Mesothelial cell of epicardium (in vitro differentiated cells): ENCODE data around the gene KCNJ6. TPM values are rescaled to one million over a fixed set of nuclear protein-coding genes. Genes with fewer than 3 reads are reported as not detected.

ENCODE experiments used
- DNase-seq, 2 experiments: peaks; one replicate each; pipeline ENCODE4 v3.0.0; 2021; ENCODE audit warnings: low spot score in 2 of 2; ENCODE audit not compliant: unreplicated experiment in 2 of 2
- H3K27ac Mint-ChIP-seq: 2 replicates; pipeline ENCODE4 v1.8.0; 2021; ENCODE audit warnings: mixed read lengths
- H3K27me3 Mint-ChIP-seq: 2 replicates; pipeline ENCODE4 v1.8.0; 2021; ENCODE audit warnings: low read depth, mixed read lengths
- H3K36me3 Mint-ChIP-seq: 2 replicates; pipeline ENCODE4 v1.8.0; 2021; ENCODE audit warnings: mixed read lengths
- H3K4me1 Mint-ChIP-seq: 2 replicates; pipeline ENCODE4 v1.8.0; 2021; ENCODE audit warnings: mixed read lengths
- H3K4me3 Mint-ChIP-seq: 2 replicates; pipeline ENCODE4 v1.8.0; 2021; ENCODE audit warnings: mild to moderate bottlenecking, moderate library complexity, mixed read lengths
- H3K9me3 Mint-ChIP-seq: 2 replicates; pipeline ENCODE4 v1.8.0; 2021; ENCODE audit warnings: mixed read lengths
- CTCF ChIP-seq: fragments of 200-600 bp; sonication (generic); IDR thresholded peaks from one replicate; pipeline ENCODE4 v1.5.0; 2021; ENCODE audit warnings: antibody characterized with exemption; ENCODE audit not compliant: unreplicated experiment
- total RNA-seq: library from RNA; stranded (reverse); gene quantifications from 3 replicates; pipeline ENCODE4 v1.2.1, GENCODE V29; 2021

Gene KCNJ6
- total RNA-seq, 1 donor from 2014 or later = 0.02 TPM

- TF ChIP-seq CTCF = no peak
- Mint-ChIP-seq H3K9me3 (no peaks in the 10 kb centered on the region), H3K27me3 (peaks cover 95% of the 10 kb centered on the region), H3K4me3 (peak overlapping the region; percentile 53), H3K27ac (no peak overlapping the region), H3K4me1 (peaks cover 13% of the 10 kb centered on the region), H3K36me3 (no peaks in the 10 kb centered on the region)
- DNase-seq = no peak
Measured at GRCh38 chr21:37915497-37915911, 753 bp downstream of the KCNJ6 start.

- peaks cover 91% of the 10 kb centered on the region for H3K27me3 Mint-ChIP-seq
- H3K36me3 Mint-ChIP-seq = no peaks in the 10 kb centered on the region
Measured at GRCh38 chr21:37912616-37913015, 3.6 kb downstream of the KCNJ6 start.

GRCh38 chr21:37909936-37910335, 6.3 kb downstream of the KCNJ6 start:
- no peak overlapping the region for H3K27ac Mint-ChIP-seq

More at GRCh38 chr21:37912616-37913015, 3.6 kb downstream of the KCNJ6 start:
- Mint-ChIP-seq H3K4me1 (peaks cover 13% of the 10 kb centered on the region), H3K27ac (no peak overlapping the region), H3K4me3 (no peak overlapping the region), H3K9me3 (no peaks in the 10 kb centered on the region)
- DNase-seq = no peak
- no peak for TF ChIP-seq CTCF

GRCh38 chr21:37908691-37909090, 7.6 kb downstream of the KCNJ6 start:
- H3K27me3 Mint-ChIP-seq = peaks cover 82% of the 10 kb centered on the region
- H3K36me3 Mint-ChIP-seq = no peaks in the 10 kb centered on the region
- no peak for DNase-seq
- no peak overlapping the region for H3K4me3 Mint-ChIP-seq
- no peak for TF ChIP-seq CTCF
- no peaks in the 10 kb centered on the region for H3K9me3 Mint-ChIP-seq
- H3K4me1 Mint-ChIP-seq = no peaks in the 10 kb centered on the region
- H3K27ac Mint-ChIP-seq = no peak overlapping the region

More at GRCh38 chr21:37909936-37910335, 6.3 kb downstream of the KCNJ6 start:
- no peak for DNase-seq
- Mint-ChIP-seq H3K4me3 (no peak overlapping the region), H3K4me1 (peaks cover 3% of the 10 kb centered on the region), H3K9me3 (no peaks in the 10 kb centered on the region), H3K27me3 (peaks cover 87% of the 10 kb centered on the region), H3K36me3 (no peaks in the 10 kb centered on the region)
- TF ChIP-seq CTCF = no peak

GRCh38 chr21:37907076-37907475, 9.2 kb downstream of the KCNJ6 start:
- TF ChIP-seq CTCF = no peak
- no peak overlapping the region for H3K4me3 Mint-ChIP-seq
- no peaks in the 10 kb centered on the region for H3K36me3 Mint-ChIP-seq
- peaks cover 80% of the 10 kb centered on the region for H3K27me3 Mint-ChIP-seq
- DNase-seq = no peak
- H3K9me3 Mint-ChIP-seq = no peaks in the 10 kb centered on the region
- H3K27ac Mint-ChIP-seq = no peak overlapping the region
- no peaks in the 10 kb centered on the region for H3K4me1 Mint-ChIP-seq

GRCh38 chr21:37905291-37905690, 11.0 kb downstream of the KCNJ6 start:
- Mint-ChIP-seq H3K9me3 (no peaks in the 10 kb centered on the region), H3K36me3 (no peaks in the 10 kb centered on the region), H3K4me3 (no peak overlapping the region), H3K27ac (no peak overlapping the region), H3K27me3 (peaks cover 82% of the 10 kb centered on the region), H3K4me1 (no peaks in the 10 kb centered on the region)
- TF ChIP-seq CTCF = no peak
- no peak for DNase-seq
